ENCODE measurements around the gene CAPS.
A peak's percentile ranks its signal among the peaks of the same experiment; 100 is the strongest.

Gene CAPS

DNA sequence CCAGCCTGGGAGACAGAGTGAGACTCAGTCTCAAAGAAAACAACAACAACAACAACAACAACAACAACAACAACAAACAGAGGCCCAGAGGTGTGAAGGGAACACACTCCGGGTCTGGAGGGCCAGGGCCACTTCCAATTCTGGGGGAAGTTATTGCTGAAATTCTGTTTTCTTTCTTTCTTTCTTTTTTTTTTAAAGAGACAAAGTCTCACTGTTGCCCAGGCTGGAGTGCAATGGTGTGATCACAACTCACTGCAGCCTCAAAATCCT, 3.5 kb upstream of the CAPS start:
- no peak for DNase-seq

DNA sequence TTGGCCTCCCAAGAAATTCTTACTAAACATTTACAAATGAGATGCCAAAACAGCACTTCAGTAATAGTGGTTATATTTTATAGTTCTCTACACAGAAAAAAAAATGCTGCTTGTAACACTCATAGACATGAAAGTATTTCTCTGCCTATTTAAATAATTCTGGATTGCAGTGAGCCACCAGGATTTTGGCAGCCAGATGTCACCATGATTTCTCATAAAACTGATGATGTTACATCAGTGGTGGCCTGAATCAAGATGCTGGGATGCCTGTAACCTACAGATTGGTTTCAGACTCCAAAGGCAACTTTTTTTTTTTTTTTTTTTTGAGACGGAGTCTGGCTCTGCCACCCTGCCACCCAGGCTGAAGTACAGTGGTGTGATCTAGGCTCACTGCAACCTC, 2.7 kb upstream of the CAPS start:
- no peak for DNase-seq

DNA sequence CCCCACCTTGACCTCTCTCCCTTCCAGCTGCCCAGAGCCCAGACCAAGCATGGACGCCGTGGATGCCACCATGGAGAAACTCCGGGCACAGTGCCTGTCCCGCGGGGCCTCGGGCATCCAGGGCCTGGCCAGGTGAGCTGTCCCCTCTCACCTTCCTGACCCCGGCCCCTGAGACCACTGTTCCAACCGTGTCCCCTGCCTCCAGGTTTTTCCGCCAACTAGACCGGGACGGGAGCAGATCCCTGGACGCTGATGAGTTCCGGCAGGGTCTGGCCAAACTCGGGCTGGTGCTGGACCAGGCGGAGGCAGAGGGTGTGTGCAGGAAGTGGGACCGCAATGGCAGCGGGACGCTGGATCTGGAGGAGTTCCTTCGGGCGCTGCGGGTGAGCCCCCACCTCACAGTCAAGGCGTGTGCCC, 312 bp downstream of the CAPS start:
- DNase-seq: no peak

DNA sequence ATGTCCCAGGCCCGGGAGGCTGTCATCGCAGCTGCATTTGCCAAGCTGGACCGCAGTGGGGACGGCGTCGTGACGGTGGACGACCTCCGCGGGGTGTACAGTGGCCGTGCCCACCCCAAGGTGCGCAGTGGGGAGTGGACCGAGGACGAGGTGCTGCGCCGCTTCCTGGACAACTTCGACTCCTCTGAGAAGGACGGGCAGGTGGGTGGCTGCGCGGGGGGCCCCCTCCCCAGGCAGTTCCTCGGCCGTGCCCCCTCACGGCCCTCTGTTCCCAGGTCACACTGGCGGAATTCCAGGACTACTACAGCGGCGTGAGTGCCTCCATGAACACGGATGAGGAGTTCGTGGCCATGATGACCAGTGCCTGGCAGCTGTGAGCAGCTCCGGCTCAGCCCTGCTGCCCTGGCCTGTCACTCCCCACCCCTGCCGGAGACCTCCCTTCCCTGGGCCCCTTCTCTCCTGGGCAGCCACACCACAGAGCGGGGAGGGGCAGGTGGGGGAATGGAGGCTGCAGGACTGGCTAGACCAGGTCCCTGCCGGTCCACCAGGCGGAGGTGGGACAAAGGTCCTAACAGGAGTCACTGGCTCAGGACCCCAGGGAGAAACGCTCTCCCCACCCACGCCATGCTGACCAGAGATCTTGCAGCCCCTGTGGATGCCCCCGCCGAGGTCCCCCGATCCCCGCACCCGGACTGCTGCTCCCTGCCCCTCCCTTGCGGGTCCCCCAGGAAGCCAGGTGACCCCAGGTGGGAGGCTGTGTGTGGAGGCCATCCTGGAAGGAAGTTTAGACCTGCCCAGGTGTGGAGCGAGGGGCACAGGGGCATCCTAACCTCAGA, 1.1 kb downstream of the CAPS start:
- DNase-seq: no peak

DNA sequence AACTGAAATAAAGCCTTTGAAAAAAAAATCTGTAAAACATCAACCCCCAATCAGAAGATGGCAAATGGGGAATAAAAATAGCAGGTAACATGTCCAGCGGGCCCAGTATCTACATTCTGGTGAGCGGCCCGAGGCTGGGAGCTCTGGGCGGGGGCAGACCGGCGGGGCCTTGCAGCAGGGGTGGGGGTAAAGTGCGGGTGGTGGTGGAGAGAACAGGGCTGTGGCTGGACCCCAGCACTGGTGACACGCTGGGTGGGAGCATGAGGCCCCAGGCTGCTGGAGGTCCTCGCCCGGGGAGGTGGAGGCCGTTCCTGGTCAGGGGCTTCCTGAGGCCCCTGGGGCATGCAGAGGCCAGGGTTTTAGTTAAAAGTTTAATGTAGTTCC, 1.7 kb downstream of the CAPS start:
- no peak for DNase-seq

DNA sequence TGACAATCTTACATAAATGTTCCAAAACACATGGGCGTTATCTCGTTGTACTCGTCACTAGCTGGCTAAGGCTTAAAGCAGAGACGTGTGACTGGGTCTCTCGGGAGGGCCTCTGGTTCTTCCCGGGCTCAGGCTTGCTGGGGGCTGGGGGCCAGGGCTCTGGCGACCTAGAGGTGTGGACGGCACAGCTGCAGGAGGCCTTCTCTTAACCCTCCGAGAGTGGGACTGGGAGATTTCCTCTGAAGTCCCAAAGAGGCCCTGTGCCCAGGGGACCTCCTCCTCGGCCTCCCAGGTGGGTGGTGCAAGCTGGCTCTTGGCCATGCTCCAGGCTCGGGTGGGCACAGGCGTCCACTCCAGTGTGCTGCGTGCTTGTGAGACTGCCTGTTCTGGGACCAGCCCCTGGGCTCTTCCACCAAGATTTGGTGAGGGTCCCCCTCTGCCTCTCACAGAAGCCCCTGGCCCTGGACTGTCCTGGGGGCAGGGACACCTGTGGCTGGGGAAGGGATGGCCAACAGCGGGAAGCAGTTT, 2.2 kb downstream of the CAPS start:
- no peak for DNase-seq

DNA sequence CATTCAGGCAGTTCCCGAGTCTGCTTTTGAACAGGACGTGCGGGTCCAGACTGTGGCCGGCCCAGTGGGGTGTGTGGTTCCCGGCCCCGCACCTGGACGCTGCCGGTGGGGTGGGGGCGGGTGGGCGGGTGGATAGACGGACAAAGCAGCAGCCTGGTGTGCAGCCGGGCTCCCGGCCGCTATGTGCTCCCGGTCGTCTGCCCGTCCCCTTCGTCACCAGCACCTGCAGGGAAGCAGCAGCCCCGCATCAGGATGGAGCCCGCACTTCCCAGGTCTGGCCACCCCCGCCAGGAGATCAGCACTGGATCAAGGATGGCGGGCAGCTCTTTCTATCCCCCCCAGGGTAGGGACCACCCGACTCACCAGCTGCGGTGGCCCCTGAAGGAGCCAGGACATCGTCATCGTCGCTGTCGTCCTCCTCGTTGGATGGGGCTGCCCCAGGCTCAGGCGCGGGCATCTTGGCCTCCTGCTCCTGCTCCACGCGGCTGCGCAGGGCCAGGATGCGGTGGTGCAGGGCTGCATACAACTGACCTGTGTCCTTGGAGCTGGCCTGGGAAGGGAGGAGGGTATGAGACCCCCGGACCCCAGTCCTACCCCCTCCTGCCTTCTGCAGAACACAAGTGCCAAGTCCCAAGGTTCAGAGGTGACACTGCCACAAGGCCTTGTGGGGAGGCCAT, 3.5 kb downstream of the CAPS start:
- no peak for DNase-seq

DNA sequence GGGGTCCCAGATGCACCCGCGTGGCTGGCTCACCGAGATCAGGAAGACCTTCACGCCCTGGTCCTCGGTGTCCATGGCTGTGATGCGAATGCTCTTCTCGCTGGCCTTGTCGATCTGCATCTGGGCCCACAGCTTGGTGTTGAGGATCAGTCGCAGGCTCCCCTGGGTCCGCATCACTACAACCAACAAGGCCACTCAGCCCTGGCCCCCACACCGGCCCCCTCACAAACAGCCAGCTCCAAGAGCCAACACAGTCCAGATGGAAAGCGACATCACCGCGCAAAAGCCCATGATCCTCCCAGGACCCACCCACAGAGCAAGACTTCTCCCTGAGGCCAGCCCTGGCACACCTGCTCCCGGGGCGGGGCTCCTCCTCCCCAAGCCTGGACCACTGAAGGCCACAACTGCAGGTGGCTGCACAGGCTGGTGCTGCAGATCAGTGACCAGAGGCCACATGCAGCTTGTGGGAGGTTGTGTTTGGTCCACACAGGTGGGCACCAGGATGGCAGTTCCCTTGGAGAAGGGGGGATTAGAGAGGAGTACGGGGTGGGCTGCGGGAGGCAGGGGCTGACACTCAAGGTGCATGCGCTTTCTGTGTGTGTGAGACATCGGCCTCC, 4.5 kb downstream of the CAPS start:
- no peak for DNase-seq

DNA sequence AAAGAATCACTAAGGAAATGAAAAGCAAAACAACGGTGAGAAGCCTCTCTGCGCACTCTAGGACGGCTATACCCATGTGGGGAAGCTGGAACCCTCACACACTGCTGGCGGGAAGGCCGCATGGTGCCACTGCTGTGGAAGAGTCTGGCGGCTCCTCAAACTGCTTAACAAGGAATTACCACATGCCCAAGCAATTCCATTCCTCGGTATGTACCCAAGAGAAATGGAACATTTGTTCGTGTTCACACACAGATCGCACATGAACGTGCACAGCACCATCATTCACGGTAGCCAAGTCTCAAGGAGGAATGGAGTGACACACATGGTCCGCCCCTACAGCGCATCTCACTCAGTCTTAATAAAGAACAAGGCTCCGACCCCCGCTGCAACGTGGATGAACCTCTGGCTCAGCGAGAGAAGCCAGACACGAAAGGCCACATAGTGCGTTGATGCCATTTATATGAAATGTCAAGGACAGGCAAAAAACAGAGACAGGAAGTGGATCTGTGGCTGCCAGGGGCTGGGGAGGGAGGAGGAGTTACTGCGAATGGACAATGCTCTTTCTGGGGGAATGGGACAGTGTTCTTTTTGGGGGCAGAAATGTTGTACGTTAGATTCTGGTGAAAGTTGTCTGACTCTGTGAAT, 7.6 kb downstream of the CAPS start:
- DNase-seq: no peak

DNA sequence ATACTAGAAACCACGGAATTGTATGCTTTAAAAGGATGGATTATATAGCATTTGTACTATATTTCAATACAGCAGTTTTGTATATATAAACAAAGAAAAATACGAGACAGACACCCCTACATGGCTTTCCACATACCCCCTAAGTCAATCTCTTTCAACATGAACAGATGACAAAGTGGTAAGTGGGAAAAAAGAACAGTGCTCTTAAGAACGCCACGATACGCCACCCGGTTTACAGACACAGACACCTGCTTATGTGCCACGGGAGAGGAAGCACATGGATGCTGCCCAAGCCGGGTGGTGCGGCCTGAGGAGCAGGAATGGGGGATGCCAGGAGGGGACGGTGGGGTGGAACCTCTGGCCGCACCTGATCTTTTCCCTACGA, 8.1 kb downstream of the CAPS start:
- DNase-seq: no peak

DNA sequence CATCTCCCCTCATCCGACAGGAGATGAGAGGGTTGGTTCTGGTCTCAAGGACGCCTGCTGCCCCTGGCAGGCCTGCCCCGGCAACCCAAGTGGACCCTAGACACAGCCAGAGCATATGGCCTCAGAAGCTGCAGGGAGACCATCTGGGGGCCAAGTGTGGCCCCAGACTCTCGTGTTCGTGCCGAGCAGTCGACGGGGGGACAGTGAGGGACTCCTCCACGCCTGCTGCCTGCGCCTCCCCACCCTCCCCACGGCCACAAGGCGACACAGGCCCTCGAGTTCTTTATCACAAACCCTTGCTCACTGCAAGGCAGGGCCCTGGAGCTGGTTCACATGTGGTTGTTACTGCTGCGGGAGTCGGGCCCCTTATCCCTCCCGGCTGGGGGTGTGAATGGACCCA, 9.3 kb downstream of the CAPS start:
- no peak for DNase-seq

DNA sequence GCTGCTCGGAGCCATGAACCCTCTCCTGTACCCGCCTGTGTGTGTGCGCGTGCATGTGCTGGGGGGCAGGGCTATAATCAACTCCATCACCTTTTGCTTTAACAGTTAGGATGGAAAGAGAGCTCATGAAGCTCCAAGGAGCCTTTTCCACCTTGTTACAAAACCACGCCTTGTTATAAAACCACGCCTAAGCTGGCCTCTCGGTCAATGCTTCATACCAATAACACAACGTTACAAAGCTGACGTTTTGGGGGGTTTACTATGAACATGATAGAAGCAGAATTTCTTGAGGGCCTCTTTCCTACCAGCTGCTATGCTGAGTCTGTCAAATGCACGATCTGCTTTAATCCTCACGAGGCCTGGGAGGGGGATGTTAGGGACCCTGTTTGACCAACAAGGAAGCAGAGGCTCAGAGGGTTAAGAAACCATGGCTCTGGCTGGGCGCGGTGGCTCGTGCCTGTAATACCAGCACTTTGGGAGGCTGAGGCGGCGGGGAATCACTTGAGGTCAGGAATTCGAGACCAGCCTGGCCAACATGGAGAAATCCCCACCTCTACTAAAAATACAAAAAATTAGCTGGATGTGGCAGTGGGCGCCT, 11.9 kb downstream of the CAPS start:
- DNase-seq: no peak

DNA sequence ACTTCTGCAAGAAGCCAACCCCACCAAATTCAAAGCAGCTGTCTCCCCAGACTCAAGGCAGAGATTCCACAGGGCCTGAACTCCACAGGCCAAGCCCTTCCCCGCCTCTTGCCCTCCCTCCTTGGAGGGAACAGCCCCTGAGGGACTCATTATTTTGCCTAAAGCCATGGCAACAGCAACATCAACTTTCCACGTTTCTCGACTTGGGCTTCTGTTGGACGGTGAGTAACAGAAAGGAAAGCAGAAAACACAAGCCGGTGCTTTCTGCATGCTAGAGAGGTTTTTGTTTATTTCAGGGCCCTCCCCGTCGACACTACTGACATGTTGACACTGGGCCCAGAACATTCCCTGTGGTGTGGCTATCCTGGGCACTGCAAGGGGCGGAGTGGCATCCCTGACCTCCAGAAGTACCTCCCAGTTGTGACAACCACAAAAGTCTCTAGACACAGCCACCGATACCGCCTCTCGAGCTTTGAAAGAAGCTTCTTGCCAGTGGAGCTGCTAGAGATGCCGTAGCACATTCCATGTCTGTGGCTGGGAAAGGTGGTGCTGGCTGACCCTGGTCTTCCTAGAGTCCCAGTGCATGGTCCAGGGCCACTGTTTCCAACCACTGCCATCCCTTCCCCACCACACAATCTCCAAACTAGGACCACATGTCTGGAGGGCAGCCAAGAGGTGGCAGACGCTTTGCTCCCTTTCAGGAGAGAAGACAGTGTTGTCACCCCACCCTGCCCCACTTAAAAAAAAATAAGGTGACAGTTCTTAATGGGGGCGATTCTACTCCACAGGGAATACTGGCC, 12.8 kb downstream of the CAPS start:
- peak in 1 of 14 donors; percentile 51 for DNase-seq

DNA sequence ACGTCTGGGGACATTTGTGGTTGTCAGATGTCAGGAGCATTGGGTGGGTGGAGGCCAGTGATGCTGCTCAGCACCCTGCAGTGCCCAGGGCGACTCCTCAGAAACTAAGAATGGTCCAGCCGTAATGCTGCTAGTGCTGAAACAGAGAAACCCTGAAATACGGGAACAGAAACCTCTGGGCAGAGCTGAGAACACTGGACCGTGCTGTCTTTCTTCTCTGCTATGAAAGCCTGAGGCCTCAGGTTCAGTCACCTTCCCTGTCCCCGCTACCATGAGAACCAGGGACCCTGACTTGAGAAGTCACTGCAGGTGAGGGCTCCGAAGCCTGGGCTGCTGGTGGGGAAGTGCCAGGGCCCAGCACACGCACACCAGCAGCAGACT, 13.4 kb downstream of the CAPS start:
- no peak for DNase-seq

DNA sequence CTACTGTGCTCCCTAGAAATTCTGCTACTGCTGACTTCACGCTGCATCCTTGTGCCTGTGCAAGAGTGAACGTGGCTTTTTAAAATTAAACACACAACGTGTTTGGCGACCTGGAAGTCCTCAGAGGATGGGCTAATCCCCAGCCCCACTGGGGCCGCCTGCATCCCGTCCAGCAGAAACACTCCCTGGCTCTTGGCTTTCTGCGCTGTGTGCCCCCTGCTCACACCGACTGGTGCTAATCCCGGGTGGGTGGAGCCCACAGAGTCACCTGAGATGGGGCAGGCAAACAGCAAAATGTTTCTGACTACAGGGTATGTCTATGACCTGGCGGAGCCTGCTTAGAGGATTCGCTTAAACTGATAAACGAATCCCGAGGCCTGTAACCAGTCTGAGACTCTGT, 15.1 kb downstream of the CAPS start:
- no peak for DNase-seq

DNA sequence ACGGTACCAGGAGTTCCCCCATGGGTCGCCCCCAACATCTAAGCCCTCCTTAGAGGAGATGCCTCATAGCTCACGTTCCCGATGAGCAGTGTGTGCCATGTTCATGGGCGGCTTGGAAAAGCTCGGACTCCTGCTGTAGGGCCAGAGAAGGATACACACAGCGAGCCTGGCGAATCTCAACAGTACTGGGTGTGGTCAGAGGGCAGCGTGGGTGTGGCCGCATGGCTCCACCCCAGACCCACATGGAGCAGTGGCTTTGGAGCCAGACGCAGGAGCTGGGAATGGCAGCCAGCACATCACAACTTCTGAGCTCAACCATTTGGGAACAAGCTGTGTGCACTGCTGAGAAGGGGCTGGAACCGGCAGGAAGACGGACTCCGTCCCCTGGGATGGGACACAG, 15.6 kb downstream of the CAPS start:
- DNase-seq: no peak

DNA sequence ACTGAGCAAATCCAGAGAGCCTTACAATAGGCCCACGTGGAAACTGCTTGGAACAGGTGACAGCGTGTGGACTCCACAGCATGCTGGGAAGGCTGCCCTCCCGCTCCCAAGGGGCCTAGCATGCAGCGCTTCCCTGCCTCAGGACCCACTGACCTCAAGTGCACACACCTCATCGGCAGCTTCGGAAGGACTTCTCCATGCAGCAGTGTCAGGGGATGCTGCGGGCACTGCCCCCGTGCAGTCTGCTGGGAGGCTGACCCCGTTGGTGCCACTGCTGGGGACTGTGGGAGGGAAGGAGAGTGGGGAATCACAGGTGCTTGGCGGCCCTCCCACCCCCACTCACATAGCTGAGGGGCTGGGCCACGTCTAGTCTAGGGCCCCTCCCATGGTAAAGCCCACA, 17.2 kb downstream of the CAPS start:
- DNase-seq: no peak

DNA sequence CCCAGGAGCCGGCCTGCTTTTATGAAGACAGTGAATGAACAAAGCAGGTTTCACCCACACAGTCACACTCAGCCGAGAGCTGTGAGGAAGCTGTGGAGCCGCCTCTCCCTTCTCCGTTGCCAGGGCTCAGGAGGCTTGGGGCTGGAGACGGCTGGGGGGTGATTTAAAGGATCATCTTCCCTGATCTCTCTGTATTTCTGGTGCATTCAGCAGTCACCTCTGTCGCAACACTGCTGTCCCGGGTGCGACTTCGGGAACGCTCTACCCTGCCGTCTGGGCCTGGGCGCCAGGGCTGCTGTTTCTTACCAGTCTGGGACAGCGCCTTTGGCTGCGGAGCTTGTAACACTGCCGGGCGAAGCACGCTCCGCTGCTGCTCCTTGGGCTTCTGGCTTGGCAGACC, 18.1 kb downstream of the CAPS start:
- DNase-seq: peak in 3 of 14 donors; percentile 20 to 33 (median 26)

DNA sequence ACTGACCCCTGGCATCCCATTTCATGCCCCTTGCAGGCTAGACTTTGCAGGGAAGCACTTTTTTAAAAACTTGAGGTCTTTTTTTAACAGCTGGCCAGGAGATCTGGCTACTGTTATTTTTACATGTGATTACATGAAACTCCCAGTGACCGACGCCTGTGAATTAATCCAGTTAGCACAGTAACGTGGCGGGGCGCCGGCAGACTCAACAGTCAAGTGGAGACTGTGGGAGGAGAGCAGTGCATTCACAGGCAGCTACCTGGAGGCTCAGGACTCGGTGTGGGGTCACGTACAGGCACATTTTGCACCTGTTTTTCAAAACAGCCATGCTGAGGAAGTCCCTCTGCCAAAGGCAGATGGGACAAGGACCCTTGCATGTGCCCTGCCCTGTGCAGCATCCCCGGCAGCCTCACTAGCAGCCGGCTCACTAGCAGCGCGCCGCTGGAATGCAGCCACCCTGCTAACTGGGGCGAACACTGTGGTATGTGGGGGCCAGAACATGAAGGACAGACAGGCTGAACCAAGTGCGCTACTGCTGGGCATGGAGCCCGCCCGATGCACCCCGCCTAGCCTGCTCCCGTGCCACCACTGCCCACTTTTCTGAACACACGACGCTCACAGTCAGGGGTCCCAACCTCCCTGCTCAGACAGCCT, 18.7 kb downstream of the CAPS start:
- DNase-seq: peak in 2 of 14 donors; percentile 14 to 33

DNA sequence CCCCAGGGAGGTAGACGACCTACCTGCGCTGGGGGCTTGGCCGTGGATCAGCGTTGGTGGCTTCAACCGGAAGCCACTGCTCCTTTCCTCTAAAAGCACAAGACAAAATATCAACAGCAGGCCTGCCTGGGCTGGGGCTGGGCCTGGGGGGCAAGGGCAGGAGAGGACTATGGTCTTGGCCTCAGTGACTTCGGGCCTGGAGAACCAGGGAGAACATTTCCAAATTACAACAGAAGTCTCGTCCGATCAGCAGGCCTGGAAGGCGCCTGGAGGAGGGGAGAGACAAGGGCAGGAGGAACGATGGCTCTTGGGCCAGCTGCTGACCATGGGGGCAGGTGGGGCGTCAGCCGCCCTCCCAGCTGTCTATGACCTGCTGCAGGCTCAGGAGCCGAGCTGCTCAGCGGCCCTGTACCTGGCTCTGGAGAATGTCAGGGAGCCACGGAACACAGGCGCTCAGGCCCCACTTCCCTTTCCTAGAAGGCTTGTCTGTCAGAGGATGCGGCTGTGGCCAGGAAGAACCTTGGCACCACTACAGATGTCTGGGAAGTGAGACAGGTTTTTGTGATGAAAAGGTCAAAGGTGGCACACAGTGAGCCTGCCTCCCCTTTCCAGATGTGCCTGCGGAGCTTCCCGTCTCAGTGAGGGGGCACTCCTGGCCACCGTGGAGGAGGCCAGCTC, 19.5 kb downstream of the CAPS start:
- no peak for DNase-seq

DNA sequence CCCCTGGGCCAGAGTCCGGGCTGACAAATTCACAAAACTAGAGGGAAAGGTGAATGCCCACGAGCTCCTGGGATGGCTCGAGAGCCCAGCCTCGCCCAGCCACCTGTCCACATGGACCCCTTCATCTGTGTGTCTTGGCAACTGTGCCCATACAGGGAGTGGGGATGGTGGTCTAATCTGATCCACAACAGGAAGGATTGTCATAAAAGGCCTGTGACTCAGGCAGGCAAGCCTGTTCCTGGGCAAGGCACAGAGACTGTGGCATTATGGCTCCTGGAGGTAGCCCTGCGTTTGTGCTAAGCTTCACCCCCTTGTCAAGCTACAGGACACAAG, 20.0 kb downstream of the CAPS start:
- no peak for DNase-seq

All from C1 segment of cervical spinal cord (tissue), 14 donors.